ENCODE measurements around the gene SGCD. TPM values are rescaled to one million over a fixed set of nuclear protein-coding genes. Genes with fewer than 3 reads are reported as not detected.

Gene SGCD
- total and polyA plus RNA-seq, 12 donors = 1.0 to 30.4 (median 9.4) TPM

- TF ChIP-seq CTCF (IDR thresholded peaks at IDR 0.05) (no peak), POLR2A (IDR thresholded peaks at IDR 0.05) (no peak)
- Histone ChIP-seq H3K36me3 (replicated peaks in 1 of 2) (no peaks in the 10 kb centered on the region), H3K27ac (no peak overlapping the region), H3K4me3 (no peak overlapping the region), H3K4me1 (replicated peaks in 1 of 2) (no peaks in the 10 kb centered on the region), H3K27me3 (no peaks in the 10 kb centered on the region), H3K9me3 (replicated peaks in 1 of 3) (no peaks in the 10 kb centered on the region)
- WGBS, 4 donors = 83 to 95% (median 90%) methylated on average over 1 of the region's 1 CpG
- DNase-seq = no peak
- intact Hi-C loops (cut with DNase I) = no loop called here
These were observed 124.5 kb downstream of the SGCD start for GRCh38 chr5:156451505-156451904.

GRCh38 chr5:156456857-156457256 lies 129.9 kb downstream of the SGCD start:
- intact Hi-C loops (cut with DNase I) = no loop called here
- H3K4me3 ChIP-seq = no peak overlapping the region

GRCh38 chr5:156459812-156460385 lies 132.9 kb downstream of the SGCD start:
- Histone ChIP-seq H3K4me3 (no peak overlapping the region), H3K9me3 (replicated peaks in 1 of 3) (no peaks in the 10 kb centered on the region), H3K27ac (no peak overlapping the region), H3K27me3 (no peaks in the 10 kb centered on the region), H3K4me1 (replicated peaks in 1 of 2) (no peaks in the 10 kb centered on the region), H3K36me3 (replicated peaks in 1 of 2) (no peaks in the 10 kb centered on the region)
- DNase-seq = no peak
- intact Hi-C loops (cut with DNase I) = no loop called here
- no peak for TF ChIP-seq CTCF (IDR thresholded peaks at IDR 0.05)
- no peak for TF ChIP-seq POLR2A (IDR thresholded peaks at IDR 0.05)
- 82 to 93% (median 85%) methylated on average over 1 of the region's 1 CpG for WGBS, 4 donors

More at GRCh38 chr5:156456857-156457256, 129.9 kb downstream of the SGCD start:
- Histone ChIP-seq H3K27ac (no peak overlapping the region), H3K4me1 (replicated peaks in 1 of 2) (no peaks in the 10 kb centered on the region), H3K27me3 (no peaks in the 10 kb centered on the region), H3K9me3 (replicated peaks in 1 of 3) (no peaks in the 10 kb centered on the region), H3K36me3 (replicated peaks in 1 of 2) (no peaks in the 10 kb centered on the region)
- TF ChIP-seq POLR2A (IDR thresholded peaks at IDR 0.05) = no peak
- TF ChIP-seq CTCF (IDR thresholded peaks at IDR 0.05) = no peak
- DNase-seq = no peak

GRCh38 chr5:156460471-156460870 lies 133.5 kb downstream of the SGCD start:
- TF ChIP-seq CTCF (IDR thresholded peaks at IDR 0.05) (no peak), POLR2A (IDR thresholded peaks at IDR 0.05) (no peak)
- Histone ChIP-seq H3K4me3 (no peak overlapping the region), H3K4me1 (replicated peaks in 1 of 2) (no peaks in the 10 kb centered on the region), H3K36me3 (replicated peaks in 1 of 2) (no peaks in the 10 kb centered on the region), H3K9me3 (replicated peaks in 1 of 3) (no peaks in the 10 kb centered on the region), H3K27ac (no peak overlapping the region), H3K27me3 (no peaks in the 10 kb centered on the region)
- DNase-seq = no peak
- intact Hi-C loops (cut with DNase I) = no loop called here
